Measurements from ENCODE around the gene PPP1R16B.

The PPP1R16B gene

GRCh38 chr20:38805502-38805957, at the start of gene PPP1R16B:
TSS of gene PPP1R16B (plus strand) at chr20:38805697. CDS start at chr20:38835926, 30,229 bp downstream.
- peak; percentile 65 for DNase-seq (ENCODE audit: low spot score)

DNA sequence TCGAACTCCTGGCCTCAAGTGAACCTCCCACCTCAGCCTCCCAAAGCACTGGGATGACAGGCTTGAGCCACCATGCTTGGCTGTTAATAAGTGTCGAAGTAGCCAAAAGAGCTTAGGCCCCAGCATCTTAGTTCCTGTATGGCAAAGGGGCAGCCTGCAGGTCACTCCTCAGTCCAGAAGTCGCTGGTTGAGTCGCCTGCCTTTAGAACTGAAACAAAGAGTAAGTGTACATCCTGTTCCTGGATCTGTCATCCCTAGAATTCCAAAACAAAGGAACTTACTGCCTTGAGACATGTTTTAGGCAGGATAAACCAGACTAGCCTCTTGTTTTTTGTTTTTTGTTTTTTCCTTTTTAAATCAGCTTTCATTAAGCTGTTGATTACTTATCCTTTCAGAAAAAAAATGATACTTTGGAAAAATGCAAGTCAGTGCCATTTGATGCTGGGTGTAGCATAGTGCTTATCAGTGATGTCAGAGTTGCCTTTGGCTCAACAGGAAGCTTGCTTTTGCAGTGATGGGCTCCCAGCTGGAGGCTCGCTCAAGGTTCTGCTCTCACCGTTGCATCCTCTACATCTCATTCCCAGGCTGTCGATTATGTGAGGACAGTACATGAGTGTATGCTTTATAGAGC, 48.2 kb upstream of the PPP1R16B start:
- DNase-seq (ENCODE audit: low spot score), result no peak

DNA sequence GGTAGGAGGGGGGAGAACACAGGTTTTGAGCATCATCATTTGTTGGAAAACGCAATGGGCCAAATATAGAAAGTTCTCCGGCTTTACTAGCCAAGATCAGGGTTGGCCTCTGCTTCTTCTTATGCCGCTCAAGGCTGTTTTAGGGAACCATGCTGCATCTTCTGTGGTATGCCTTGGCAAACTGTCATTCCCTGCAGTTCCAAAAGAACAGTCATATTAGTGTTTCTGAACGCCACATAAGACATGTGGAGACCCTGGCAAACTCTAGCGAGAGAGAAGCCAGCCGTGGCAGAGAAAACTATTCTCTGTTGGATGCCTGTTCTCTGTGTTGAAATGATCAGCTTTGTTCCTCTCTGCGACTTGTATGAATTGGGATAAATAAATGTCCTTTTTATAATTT, 46.4 kb upstream of the PPP1R16B start:
- no peak for DNase-seq (ENCODE audit: low spot score)

DNA sequence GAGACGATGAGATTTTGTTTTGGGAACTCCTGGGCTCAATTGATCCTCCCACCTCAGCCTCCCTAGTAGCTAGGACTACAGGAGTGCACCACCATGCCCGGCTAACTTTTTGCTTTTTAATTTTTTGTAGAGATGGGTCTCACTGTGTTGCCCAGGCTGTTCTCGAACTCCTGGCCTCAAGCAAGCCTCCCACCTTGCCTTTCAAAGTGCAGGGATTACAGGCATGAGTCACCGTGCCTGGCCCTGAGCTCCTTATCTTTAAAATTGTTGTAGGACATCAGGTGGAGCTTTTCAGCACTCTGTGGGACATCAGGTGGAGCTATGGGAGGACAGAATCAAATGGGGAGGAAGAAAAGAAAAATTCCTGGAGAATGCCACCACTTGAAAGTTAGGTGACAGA, 44.5 kb upstream of the PPP1R16B start:
- DNase-seq (ENCODE audit: low spot score), result no peak

- DNase-seq (ENCODE audit: low spot score), result no peak
Measured at GRCh38 chr20:38762174-38762573, 43.3 kb upstream of the PPP1R16B start.

GRCh38 chr20:38763616-38764015, 41.9 kb upstream of the PPP1R16B start:
- DNase-seq (ENCODE audit: low spot score), result no peak

- no peak for DNase-seq (ENCODE audit: low spot score)
Measured at GRCh38 chr20:38764567-38765318, 40.8 kb upstream of the PPP1R16B start.

DNA sequence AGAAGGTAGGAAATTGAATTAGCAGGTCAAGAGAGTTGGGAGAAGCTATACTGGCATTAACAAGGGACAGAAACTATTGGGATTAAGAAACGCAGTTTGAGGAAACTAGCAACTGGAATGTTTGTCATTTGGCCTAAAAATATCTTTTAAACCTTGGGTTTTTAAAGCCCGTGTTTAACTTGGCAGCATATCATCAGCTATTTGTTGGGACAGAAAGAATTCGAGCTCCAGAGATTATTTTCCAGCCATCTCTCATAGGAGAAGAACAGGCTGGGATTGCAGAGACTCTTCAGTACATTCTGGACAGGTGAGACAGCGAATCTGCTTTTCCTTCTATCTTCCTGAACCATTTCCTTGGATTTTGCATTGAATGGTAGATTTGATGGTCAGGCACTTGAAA, 39.4 kb upstream of the PPP1R16B start:
- no peak for DNase-seq (ENCODE audit: low spot score)

DNA sequence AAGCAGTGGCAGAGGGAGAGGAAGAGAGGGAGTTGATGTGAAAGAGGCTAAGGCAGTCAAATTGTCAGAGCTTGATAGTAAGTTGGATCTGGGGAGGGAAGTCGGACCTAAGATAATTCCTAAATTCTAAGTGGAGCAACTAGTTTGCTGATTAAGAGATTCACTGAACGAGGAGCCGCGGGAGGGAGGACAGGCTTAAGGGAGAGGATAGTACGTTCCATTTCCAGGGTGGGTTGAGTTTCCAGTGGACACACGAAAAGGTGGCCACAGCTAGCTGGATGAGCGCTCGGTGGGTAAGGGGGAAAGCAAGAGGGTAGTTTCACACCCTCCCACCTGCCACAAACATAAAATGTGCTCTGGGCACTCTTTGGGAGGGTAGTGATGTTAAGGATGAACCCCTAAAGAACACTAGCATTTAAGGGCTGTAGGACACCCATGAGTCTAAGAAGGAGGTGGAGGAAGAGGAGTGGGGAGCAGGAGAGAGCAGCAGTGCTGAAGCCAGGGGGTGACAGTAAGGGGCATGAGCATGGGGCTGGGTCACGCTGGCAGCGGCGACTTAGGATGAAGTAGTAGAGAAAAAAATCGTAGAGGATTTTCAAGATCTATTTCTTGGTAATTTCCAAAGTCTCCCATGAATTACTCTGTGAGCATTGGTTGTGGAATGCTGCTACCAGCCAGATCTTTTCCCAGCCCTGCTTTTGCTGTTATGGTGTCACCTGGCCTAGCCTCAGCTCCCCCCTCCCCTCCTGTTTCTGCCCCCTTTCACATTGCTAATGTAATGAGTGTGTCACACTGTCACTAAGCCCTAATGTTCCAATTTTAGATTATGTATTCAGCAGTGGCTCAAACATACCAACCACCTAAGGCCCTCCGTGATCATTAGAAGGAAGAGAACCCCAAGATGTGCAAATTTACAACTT, 35.9 kb upstream of the PPP1R16B start:
- no peak for DNase-seq (ENCODE audit: low spot score)

GRCh38 chr20:38770546-38770945, 35.0 kb upstream of the PPP1R16B start:
- DNase-seq (ENCODE audit: low spot score), result no peak

DNA sequence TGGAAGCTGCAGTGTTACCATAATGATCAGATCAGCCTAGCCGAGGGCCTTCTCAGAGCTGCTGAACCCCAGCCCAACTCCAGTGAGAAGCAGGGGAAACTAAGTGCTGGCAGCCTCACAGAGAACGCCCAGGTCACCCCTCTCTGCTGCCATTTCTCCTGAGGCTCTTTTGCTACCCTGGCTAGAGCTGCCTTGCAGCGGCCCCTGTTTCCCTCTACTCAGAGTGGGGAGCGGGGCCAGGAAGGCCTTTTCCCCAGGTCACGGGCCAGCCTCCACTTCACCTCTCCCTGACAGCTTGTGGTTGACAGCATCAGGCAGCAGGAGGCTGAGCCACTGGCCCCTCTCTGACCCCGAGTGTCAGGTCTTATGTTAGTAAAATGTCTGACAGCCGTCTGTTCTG, 34.5 kb upstream of the PPP1R16B start:
- DNase-seq (ENCODE audit: low spot score), result no peak

GRCh38 chr20:38771621-38772020, 33.9 kb upstream of the PPP1R16B start:
- DNase-seq (ENCODE audit: low spot score), result no peak

DNA sequence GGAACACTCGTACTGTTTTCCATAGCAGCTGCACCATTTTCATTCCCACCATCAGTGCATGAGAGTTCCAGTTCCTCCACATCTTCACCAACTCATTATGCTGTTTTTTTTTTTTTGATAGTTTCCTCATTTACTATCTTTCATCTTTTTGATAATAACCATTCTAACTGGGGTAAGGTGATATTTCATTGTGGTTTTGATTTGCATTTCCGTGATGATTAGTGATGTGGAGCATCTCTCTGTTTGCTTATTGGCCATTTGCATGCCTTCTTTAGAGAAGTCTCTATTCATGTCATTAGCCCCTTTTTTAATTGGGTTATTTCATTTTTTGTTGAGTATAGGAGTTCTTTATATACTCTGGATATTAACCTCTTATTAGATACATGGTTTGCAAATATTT, 31.3 kb upstream of the PPP1R16B start:
- no peak for DNase-seq (ENCODE audit: low spot score)

DNA sequence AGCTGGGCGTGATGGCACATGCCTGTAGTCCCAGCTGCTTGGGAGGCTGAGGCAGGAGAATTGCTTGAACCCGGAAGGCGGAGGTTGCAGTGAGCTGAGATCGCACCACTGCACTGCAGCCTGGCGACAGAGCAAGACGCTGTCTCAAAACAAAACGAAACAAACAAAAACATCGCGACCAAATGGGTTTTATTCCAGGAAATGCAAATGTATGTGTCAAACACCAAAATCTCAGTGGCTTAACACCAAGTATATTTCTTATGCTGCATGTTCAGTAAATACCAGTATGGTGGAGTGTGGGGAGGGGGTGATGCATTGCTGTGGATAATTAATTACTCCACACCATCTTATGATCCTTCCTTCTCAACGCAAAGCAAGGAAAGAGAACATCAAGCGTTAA, 29.1 kb upstream of the PPP1R16B start:
- no peak for DNase-seq (ENCODE audit: low spot score)

DNA sequence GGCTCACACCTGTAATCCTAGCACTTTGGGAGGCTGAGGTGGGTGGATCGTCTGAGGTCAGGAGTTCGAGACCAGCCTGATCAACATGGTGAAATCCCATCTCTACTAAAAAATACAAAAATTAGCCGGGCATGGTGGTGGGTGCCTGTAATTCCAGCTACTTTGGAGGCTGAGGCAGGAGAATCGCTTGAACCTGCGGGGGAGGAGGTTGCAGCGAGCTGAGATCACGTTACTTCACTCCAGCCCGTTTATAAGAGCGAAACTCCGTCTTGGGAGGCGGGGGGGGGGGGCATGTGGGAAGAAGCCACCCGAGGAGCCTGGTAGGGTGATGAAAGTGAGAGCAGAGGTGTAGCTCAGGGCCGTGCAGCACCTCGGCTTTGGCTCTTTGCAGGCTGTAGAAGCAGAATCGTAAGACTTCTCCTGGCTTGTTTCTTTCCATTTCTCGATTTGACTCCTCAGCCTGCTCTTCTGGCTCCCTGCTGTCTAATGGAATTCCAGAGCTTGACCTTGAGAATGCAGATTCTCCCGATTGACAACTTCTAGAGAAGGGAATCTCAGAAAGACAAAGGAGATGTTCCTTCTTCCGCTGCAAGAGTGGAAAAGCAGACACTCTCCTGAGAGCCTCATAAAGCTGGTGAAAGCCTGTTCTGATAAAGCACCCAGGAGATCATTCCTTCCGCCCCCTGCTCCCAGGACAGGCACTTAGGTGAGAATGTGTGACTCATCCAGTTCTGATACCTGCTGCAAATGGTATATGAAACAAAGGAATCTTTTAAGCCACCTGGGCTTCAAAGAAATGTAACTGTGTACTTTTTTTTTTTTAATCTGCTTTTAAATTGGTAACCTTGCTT, 26.0 kb upstream of the PPP1R16B start:
- no peak for DNase-seq (ENCODE audit: low spot score)

DNA sequence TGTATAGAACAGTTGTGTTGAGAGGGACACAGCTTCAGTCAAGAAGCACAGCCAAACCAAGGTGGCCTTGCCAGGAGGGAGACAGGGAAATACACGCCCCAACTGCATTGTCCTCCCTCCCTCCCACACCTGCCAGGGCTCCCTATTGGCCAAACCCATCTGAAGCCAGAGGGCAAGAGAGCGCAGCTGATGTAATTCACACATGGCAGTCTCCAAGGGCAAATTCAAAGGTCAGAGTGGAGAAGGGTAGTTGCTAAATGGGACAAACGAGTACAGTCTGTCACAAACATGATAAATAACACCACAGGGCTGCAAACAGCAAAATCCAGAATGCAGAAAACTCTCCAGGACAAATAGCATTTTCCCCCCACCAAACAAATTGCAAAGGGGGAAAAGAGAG, 23.2 kb upstream of the PPP1R16B start:
- DNase-seq (ENCODE audit: low spot score), result no peak

- DNase-seq (ENCODE audit: low spot score), result no peak
Measured at GRCh38 chr20:38787870-38788269, 17.6 kb upstream of the PPP1R16B start.

- DNase-seq (ENCODE audit: low spot score), result no peak
Measured at GRCh38 chr20:38789503-38790199, 15.8 kb upstream of the PPP1R16B start.

DNA sequence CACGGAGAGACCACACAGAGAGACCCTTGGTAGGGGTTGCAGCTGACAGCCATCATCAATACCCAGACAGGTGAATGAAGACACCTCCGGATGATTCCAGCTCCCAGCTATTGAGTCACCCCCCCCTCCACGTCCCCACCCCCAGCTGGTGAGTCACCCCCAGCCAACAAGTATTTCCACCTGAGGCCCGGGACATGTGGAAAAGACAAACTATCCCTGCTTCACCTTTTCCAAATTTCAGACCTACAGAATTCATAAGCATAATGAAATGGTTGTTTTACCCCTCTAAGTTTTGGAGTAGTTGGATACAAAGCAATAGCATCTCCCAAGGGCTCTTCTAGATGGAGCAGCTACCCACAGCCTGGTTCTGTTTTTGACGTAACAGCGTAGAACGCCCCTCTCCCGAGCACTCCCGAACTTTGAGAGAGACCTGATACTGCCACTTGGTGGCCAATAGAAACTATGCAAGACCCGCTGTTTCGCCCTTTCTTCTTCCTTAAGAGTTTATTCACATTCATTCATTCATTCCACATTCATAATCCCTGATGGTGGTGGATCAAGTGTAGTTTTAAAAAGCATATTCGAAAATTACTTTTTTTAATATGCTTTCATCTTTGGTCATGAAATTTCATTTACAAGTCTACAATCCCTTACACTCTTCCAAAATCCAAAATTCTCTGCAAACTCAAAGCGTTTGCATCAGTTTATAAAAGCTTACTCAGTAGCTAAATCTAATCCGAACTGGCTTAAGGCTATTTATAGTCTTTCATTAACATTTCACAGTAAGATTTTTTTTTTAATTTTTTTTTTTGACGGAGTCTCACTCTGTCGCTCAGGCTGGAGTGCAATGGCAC, 15.1 kb upstream of the PPP1R16B start:
- DNase-seq (ENCODE audit: low spot score), result peak; percentile 48

DNA sequence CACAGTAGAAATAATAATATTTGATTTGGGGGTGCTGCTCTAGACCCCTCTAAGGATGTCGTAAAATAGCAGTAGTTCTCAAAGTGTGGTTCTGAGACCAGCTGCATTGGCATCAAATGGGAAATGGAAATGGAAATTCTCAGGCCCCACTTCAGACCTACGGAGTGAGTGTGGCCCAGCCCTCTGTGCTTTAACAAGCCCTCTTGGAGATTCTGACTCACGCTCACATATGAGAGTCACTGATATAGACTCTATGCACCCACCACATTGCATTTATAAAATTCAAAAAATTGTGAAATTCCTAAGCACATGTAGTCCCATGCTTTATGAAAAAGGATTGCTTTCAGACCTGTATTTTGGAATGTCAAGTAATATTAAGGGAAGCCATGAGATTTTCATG, 14.2 kb upstream of the PPP1R16B start:
- DNase-seq (ENCODE audit: low spot score), result no peak

All from CD4-positive, alpha-beta T cell treated with Interleukin-6 at 100 ng/mL for 8 hours (primary cell).